GM12878 (cell line): Measurements from ENCODE around the gene THRAP3. TPM values are rescaled to one million over a fixed set of nuclear protein-coding genes. Genes with fewer than 3 reads are reported as not detected.

Source experiments
- BCLAF1 ChIP-seq: fragments of 450-650 bp; IDR thresholded peaks from 2 replicates; pipeline ENCODE4 v1.6.1; 2017; ENCODE audit warnings: antibody characterized with exemption, mild to moderate bottlenecking, moderate library complexity
- BRCA1 ChIP-seq: IDR thresholded peaks from 2 replicates; pipeline ENCODE4 v1.6.1; 2011; ENCODE audit warnings: low read depth, low read length, improper control_type of control experiment
- CBX5 ChIP-seq: sonication (generic); IDR thresholded peaks from 2 replicates; pipeline ENCODE4 v1.6.1; 2016; ENCODE audit warnings: low read depth, moderate library complexity, mild to moderate bottlenecking, inconsistent platforms
- CHD4 ChIP-seq: fragments of 200-600 bp; sonication (generic); IDR thresholded peaks from 2 replicates; pipeline ENCODE4 v1.6.1; 2016; ENCODE audit warnings: mild to moderate bottlenecking
- HDAC2 ChIP-seq: fragments of 200-600 bp; sonication (generic); IDR thresholded peaks from 2 replicates; pipeline ENCODE4 v1.6.1; 2017
- HSF1 ChIP-seq: fragments of 150-350 bp; IDR thresholded peaks from 2 replicates; pipeline ENCODE4 v1.6.1; 2014; ENCODE audit warnings: mild to moderate bottlenecking, low read depth, low read length
- IRF5 ChIP-seq: fragments of 450-650 bp; IDR thresholded peaks from 2 replicates; pipeline ENCODE4 v1.6.1; 2017; ENCODE audit warnings: borderline replicate concordance
- MTA3 ChIP-seq: IDR thresholded peaks from 2 replicates; pipeline ENCODE4 v1.6.1; 2012; ENCODE audit warnings: low read length, inconsistent platforms, borderline replicate concordance
- NFXL1 ChIP-seq: fragments of 450-650 bp; IDR thresholded peaks from 2 replicates; pipeline ENCODE4 v1.6.1; 2017; ENCODE audit warnings: antibody characterized with exemption, mild to moderate bottlenecking, borderline replicate concordance
- RUNX3 ChIP-seq: IDR thresholded peaks from 2 replicates; pipeline ENCODE4 v1.6.1; 2012; ENCODE audit warnings: low read length, inconsistent platforms
- TBL1XR1 ChIP-seq: IDR thresholded peaks from 2 replicates; pipeline ENCODE4 v1.6.1; 2012; ENCODE audit warnings: low read depth, low read length, improper control_type of control experiment
- ZBTB33 ChIP-seq: fragments of 450-650 bp; IDR thresholded peaks from 2 replicates; pipeline ENCODE4 v1.6.1; 2017; ENCODE audit warnings: mild to moderate bottlenecking
- ZNF687 ChIP-seq: fragments of 450-650 bp; IDR thresholded peaks from 2 replicates; pipeline ENCODE4 v1.6.1; 2017; ENCODE audit warnings: mild to moderate bottlenecking, moderate library complexity
- ZZZ3 ChIP-seq: IDR thresholded peaks from 2 replicates; pipeline ENCODE4 v1.6.1; 2011; ENCODE audit warnings: low read depth; ENCODE audit not compliant: control insufficient read depth, insufficient read length
- polyA plus RNA-seq, 11 experiments: library from polyadenylated mRNA; depleted of rRNA in 4 of 11; unstranded in 6 of 11; stranded (reverse) in 5 of 11; fragments of >200 nt; fragmentation: Nextera tagmentation in 4 of 11; fragmentation: Illumina TruSeq in 1 of 11; extraction: Ambion mirVana in 4 of 11; extraction: Trizol in 1 of 11; gene quantifications; 1 replicate in 1 of 11; 2 replicates in 10 of 11; pipeline versions ENCODE4 v1.2.1 to v1.2.3, GENCODE V29; 2011 to 2016; ENCODE audit warnings: inconsistent platforms in 2 of 11, missing spikeins in 2 of 11, low read depth in 1 of 11
- total RNA-seq, 4 experiments: library from RNA; depleted of rRNA in 3 of 4; stranded (reverse); fragments of >200 nt in 3 of 4; fragmentation: Illumina TruSeq in 1 of 4; extraction: Trizol in 1 of 4; gene quantifications; 2 replicates each; pipeline versions ENCODE4 v1.2.1 to v1.2.3, GENCODE V29; 2013 to 2021

THRAP3 gene
- total and polyA plus RNA-seq, 10 of the 15 experiments (the other 5 are each of a cell fraction or from before 2014, with no cell fraction given), result 76.3 to 173 (median 136) TPM

GRCh38 chr1:36285443-36286101 lies 61.3 kb downstream of the THRAP3 start (continued):
- TF ChIP-seq HSF1 (no peak), ZBTB33 (no peak), BCLAF1 (no peak), CHD4 (no peak), ZZZ3 (no peak), CBX5 (no peak), RUNX3 (0 out of 2 replicates have a peak, but pooled peaks have one; percentile 19), NFXL1 (no peak), BRCA1 (no peak), TBL1XR1 (no peak), ZNF687 (no peak), MTA3 (no peak), IRF5 (no peak), HDAC2 (no peak)
